ENCODE data around the gene GASK1A.

The GASK1A gene

GRCh38 chr3:43015991-43016865, 37.1 kb downstream of the GASK1A start:
- DNase-seq: no peak

GRCh38 chr3:43017004-43017403, 37.9 kb downstream of the GASK1A start:
- DNase-seq: no peak

- no peak for DNase-seq
Measured at GRCh38 chr3:43017593-43018195, 38.6 kb downstream of the GASK1A start.

GRCh38 chr3:43018246-43018645, 39.1 kb downstream of the GASK1A start:
- DNase-seq: no peak

- no peak for DNase-seq
Measured at GRCh38 chr3:43019006-43019809, 40.1 kb downstream of the GASK1A start.

GRCh38 chr3:43019826-43020225, 40.7 kb downstream of the GASK1A start:
- no peak for DNase-seq

- DNase-seq: no peak
Measured at GRCh38 chr3:43021186-43021585, 42.1 kb downstream of the GASK1A start.

GRCh38 chr3:43022121-43022520, 43.0 kb downstream of the GASK1A start:
- DNase-seq: no peak

- DNase-seq: no peak
Measured at GRCh38 chr3:43023066-43023465, 44.0 kb downstream of the GASK1A start.

- no peak for DNase-seq
Measured at GRCh38 chr3:43023746-43024145, 44.6 kb downstream of the GASK1A start.

- peak in 1 of 2 donors; percentile 44 for DNase-seq
Measured at GRCh38 chr3:43024181-43024885, 45.2 kb downstream of the GASK1A start.

- DNase-seq: no peak
Measured at GRCh38 chr3:43025423-43025822, 46.3 kb downstream of the GASK1A start.

- no peak for DNase-seq
Measured at GRCh38 chr3:43028001-43028400, 48.9 kb downstream of the GASK1A start.

- no peak for DNase-seq
Measured at GRCh38 chr3:43028678-43029490, 49.8 kb downstream of the GASK1A start.

- no peak for DNase-seq
Measured at GRCh38 chr3:43030162-43030935, 51.2 kb downstream of the GASK1A start.

GRCh38 chr3:43031485-43031884, 52.4 kb downstream of the GASK1A start:
- no peak for DNase-seq

GRCh38 chr3:43031889-43032545, 52.9 kb downstream of the GASK1A start:
- DNase-seq: no peak

GRCh38 chr3:43032646-43033628, 53.8 kb downstream of the GASK1A start:
- no peak for DNase-seq

- no peak for DNase-seq
Measured at GRCh38 chr3:43034200-43034599, 55.1 kb downstream of the GASK1A start.
